SK-N-SH (cell line): ENCODE measurements around the gene CEP131. TPM values are rescaled to one million over a fixed set of nuclear protein-coding genes. Genes with fewer than 3 reads are reported as not detected.

Experiments
- CTCF ChIA-PET: fragments of 300-600, 350-600 bp; formaldehyde crosslinking; extraction: SDS; loops from one replicate; lab custom pipeline; 2021; lab: Yijun Ruan, JAX
- POLR2A ChIA-PET: fragments of 350-600 bp; sonication (Branson Sonifier 250); formaldehyde crosslinking; extraction: SDS; loops from one replicate; lab custom pipeline; 2020; ENCODE audit warnings: antibody characterized with exemption, inconsistent platforms; lab: Yijun Ruan, JAX
- DNase-seq: peaks from one replicate; pipeline ENCODE4 v3.0.0; 2012
- H2AFZ ChIP-seq: fragments of 200-600 bp; sonication (generic); 2 replicates; pipeline ENCODE4 v1.8.1; 2016; ENCODE audit warnings: antibody characterized with exemption, mild to moderate bottlenecking, low read depth
- H3F3A ChIP-seq: fragments of 200-600 bp; sonication (generic); replicated peaks from 2 replicates; pipeline ENCODE3; 2016; ENCODE audit warnings: antibody characterized with exemption, mild to moderate bottlenecking; ENCODE audit not compliant: insufficient read depth
- H3K27ac ChIP-seq, 2 experiments: fragments of 200-500 bp in 1 of 2; fragments of 200-600 bp in 1 of 2; sonication (Bioruptor generic) in 1 of 2; sonication (generic), shearing (Covaris generic) in 1 of 2; 2 replicates each; pipeline versions ENCODE4 v1.5.1 to v1.6.1; 2014 to 2016; ENCODE audit warnings: low read depth in 2 of 2, inconsistent platforms in 1 of 2, low read length in 1 of 2, mild to moderate bottlenecking in 1 of 2, mixed read lengths in 1 of 2
- H3K27me3 ChIP-seq: fragments of 200-600 bp; sonication (generic), shearing (Covaris generic); 2 replicates; pipeline ENCODE4 v1.6.1; 2016; ENCODE audit warnings: mixed run types; ENCODE audit not compliant: insufficient read depth
- H3K36me3 ChIP-seq, 2 experiments: fragments of 200-500 bp in 1 of 2; fragments of 200-600 bp in 1 of 2; sonication (Bioruptor generic) in 1 of 2; sonication (generic) in 1 of 2; replicated peaks in 1 of 2; 2 replicates each; pipeline versions ENCODE3 to v1.5.1; 2014 to 2016; ENCODE audit warnings: low read length in 1 of 2, mild to moderate bottlenecking in 1 of 2; ENCODE audit not compliant: insufficient read depth in 2 of 2, control insufficient read depth in 1 of 2
- H3K4me1 ChIP-seq, 2 experiments: fragments of 200-500 bp in 1 of 2; fragments of 200-600 bp in 1 of 2; sonication (Bioruptor generic) in 1 of 2; sonication (generic), shearing (Covaris generic) in 1 of 2; 2 replicates each; pipeline versions ENCODE4 v1.5.1 to v1.6.1; 2014 to 2016; ENCODE audit warnings: low read depth in 1 of 2, low read length in 1 of 2, mixed run types in 1 of 2; ENCODE audit not compliant: insufficient read depth in 2 of 2, control insufficient read depth in 1 of 2
- H3K4me2 ChIP-seq: fragments of 200-600 bp; sonication (generic), shearing (Covaris generic); 2 replicates; pipeline ENCODE4 v1.6.1; 2017; ENCODE audit warnings: mixed run types
- H3K4me3 ChIP-seq, 2 experiments: fragments of 200-500 bp in 1 of 2; fragments of 200-600 bp in 1 of 2; sonication (Bioruptor generic) in 1 of 2; sonication (generic), shearing (Covaris generic) in 1 of 2; 2 replicates each; pipeline versions ENCODE4 v1.5.1 to v1.8.1; 2014 to 2016; ENCODE audit warnings: low read depth in 2 of 2, inconsistent platforms in 1 of 2, low read length in 1 of 2, mild to moderate bottlenecking in 1 of 2, mixed read lengths in 1 of 2, moderate library complexity in 1 of 2
- H3K79me2 ChIP-seq: fragments of 200-600 bp; sonication (generic); 2 replicates; pipeline ENCODE4 v1.8.1; 2017; ENCODE audit warnings: mild to moderate bottlenecking; ENCODE audit not compliant: insufficient read depth
- H3K9ac ChIP-seq: fragments of 200-600 bp; sonication (generic); 2 replicates; pipeline ENCODE4 v1.6.1; 2017; ENCODE audit warnings: mixed run types
- H3K9me2 ChIP-seq: fragments of 200-600 bp; sonication (generic); 2 replicates; pipeline ENCODE4 v1.6.1; 2017; ENCODE audit warnings: mixed run types
- H3K9me3 ChIP-seq: fragments of 200-600 bp; sonication (generic); 2 replicates; pipeline ENCODE4 v1.6.1; 2017; ENCODE audit warnings: mixed run types, mild to moderate bottlenecking, moderate library complexity
- H4K20me1 ChIP-seq: fragments of 200-600 bp; sonication (generic); 2 replicates; pipeline ENCODE4 v1.6.1; 2017; ENCODE audit warnings: mild to moderate bottlenecking, mixed run types; ENCODE audit not compliant: insufficient read depth
- EZH2phosphoT487 ChIP-seq: fragments of 200-600 bp; sonication (generic); IDR thresholded peaks from 2 replicates; pipeline ENCODE4 v1.6.1; 2017; ENCODE audit warnings: low read depth, mixed run types, mild to moderate bottlenecking, antibody characterized with exemption, moderate library complexity, borderline replicate concordance
- FOXJ3 ChIP-seq: sonication (generic); formaldehyde crosslinking; IDR thresholded peaks from 2 replicates; pipeline ENCODE4 v1.5.1; 2020; ENCODE audit warnings: mild to moderate bottlenecking, missing genetic modification reagents
- FOXM1 ChIP-seq: IDR thresholded peaks from 2 replicates; pipeline ENCODE4 v1.4.0; 2012; ENCODE audit warnings: low read depth, mild to moderate bottlenecking
- GABPA ChIP-seq: IDR thresholded peaks from 2 replicates; pipeline ENCODE4 v1.4.0; 2012; ENCODE audit warnings: low read depth, mild to moderate bottlenecking
- GATA2 ChIP-seq: sonication (generic); formaldehyde crosslinking; IDR thresholded peaks from 2 replicates; pipeline ENCODE4 v1.5.0; 2020; ENCODE audit warnings: mild to moderate bottlenecking, missing genetic modification reagents
- MEF2A ChIP-seq: IDR thresholded peaks from 2 replicates; pipeline ENCODE4 v1.4.0; 2012; ENCODE audit warnings: low read depth, borderline replicate concordance
- NFIC ChIP-seq: IDR thresholded peaks from 2 replicates; pipeline ENCODE4 v1.4.0; 2012; ENCODE audit warnings: borderline replicate concordance
- NRF1 ChIP-seq: IDR thresholded peaks from 2 replicates; pipeline ENCODE4 v1.6.1; 2012; ENCODE audit warnings: low read depth, mild to moderate bottlenecking, low read length
- RFX5 ChIP-seq: IDR thresholded peaks from 2 replicates; pipeline ENCODE4 v1.6.1; 2012; ENCODE audit warnings: mild to moderate bottlenecking, improper control_type of control experiment, low read length
- RXRA ChIP-seq: IDR thresholded peaks from 2 replicates; pipeline ENCODE4 v1.4.0; 2012; ENCODE audit warnings: low read depth, mild to moderate bottlenecking, borderline replicate concordance
- SMC3 ChIP-seq: IDR thresholded peaks from 2 replicates; pipeline ENCODE4 v1.6.1; 2012; ENCODE audit warnings: low read depth, low read length, improper control_type of control experiment
- TEAD4 ChIP-seq: IDR thresholded peaks from 2 replicates; pipeline ENCODE4 v1.4.0; 2012; ENCODE audit warnings: mild to moderate bottlenecking, borderline replicate concordance; ENCODE audit not compliant: insufficient read depth
- YY1 ChIP-seq: IDR thresholded peaks from 2 replicates; pipeline ENCODE4 v1.4.0; 2012; ENCODE audit warnings: low read depth, mild to moderate bottlenecking
- WGBS: methylation state at CpG from one replicate; pipeline ENCODE4 v1.1.6; 2017; ENCODE audit warnings: low lambda C conversion rate; 5-methylcytosine and 5-hydroxymethylcytosine counted together
- polyA plus RNA-seq, 3 experiments: library from polyadenylated mRNA; depleted of rRNA; stranded (reverse); fragments of >200 nt; gene quantifications; 2 replicates each; pipeline ENCODE4 v1.2.3, GENCODE V29; 2012
- TF ChIP-seq, protein P1 (sequence below): fragments of 150-350 bp; IDR thresholded peaks from 2 replicates; pipeline ENCODE4 v1.6.1; 2017; ENCODE audit warnings: antibody characterized with exemption, low read length, low read depth, borderline replicate concordance
- TF ChIP-seq, protein P2 (sequence below): IDR thresholded peaks from 2 replicates; pipeline ENCODE4 v1.4.0; 2012; ENCODE audit warnings: low read depth, borderline replicate concordance
- TF ChIP-seq, protein P3 (sequence below): fragments of 200-600 bp; sonication (generic); IDR thresholded peaks from 2 replicates; pipeline ENCODE4 v1.6.1; 2017; ENCODE audit warnings: antibody characterized with exemption, mild to moderate bottlenecking, moderate library complexity
- TF ChIP-seq, protein P4 (sequence below): IDR thresholded peaks from 2 replicates; pipeline ENCODE4 v1.6.1; 2012; ENCODE audit warnings: mild to moderate bottlenecking, low read depth, low read length, moderate library complexity

Gene CEP131
- polyA plus RNA-seq, 1 of the 3 experiments (the other 2 are of a cell fraction) = 34.8 TPM

DNA sequence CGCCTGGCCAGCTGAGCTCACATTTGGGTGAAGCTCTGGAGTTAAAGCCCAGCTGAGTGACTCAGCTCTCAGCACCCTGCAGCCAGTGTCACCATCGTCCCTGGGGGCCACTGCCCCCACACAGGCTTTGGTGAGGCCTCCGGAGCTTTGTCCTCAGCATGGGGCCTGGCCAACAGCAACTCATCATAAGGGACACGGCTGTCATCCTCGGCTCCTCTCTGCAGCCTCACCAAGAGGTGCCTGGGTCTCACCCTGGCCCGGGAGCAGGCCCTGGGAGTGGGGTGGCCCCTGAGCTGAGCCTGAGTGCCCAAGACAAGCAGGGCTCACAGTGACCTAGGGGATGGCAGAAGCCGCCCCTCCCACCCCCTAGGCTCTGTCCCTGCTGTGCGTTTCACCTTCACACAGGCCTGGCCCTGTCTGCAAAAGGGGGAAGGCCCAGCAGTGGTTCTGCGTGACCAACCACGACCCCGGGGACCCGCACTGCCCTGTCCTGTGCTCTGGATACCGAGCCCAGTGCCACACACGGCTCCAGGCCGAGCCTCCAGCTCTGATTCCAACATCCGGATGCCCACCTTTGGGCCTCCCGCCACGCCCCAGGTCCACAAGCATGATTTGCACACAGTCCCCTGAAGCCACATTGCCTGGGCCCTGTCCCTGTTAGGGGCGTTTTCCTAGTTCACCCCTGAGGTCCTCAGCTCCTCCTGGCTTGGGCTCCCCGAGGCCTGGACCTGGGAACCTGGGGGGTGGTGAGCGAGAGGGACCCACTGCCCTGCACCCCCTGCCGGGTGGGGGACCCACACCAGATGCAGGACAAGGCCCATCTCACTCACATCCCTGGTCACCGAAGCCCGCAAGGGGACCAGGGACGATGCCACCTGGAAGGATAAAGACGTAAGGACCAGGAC, 34.9 kb downstream of the CEP131 start:
- CTCF ChIA-PET = interaction anchor here (0.9 to 6.3 kb wide), 8 partner anchors 8 to 165 kb away, joined by 3 to 46 read pairs (median 3); no protein-coding TSS in a partner anchor
- POLR2A ChIA-PET = no interaction called here
- Histone ChIP-seq H3K4me1 (peaks cover 0 to 2% of the 10 kb centered on the region in 2 experiments; a peak in 1 of 4 replicates), H3K9me2 (no peaks in the 10 kb centered on the region), H3F3A (peaks cover 5% of the 10 kb centered on the region), H2AFZ (no peak overlapping the region), H3K4me3 (no peak overlapping the region), H3K36me3 (peaks cover 0 to 11% of the 10 kb centered on the region in 2 experiments), H3K79me2 (no peaks in the 10 kb centered on the region), H3K9me3 (no peaks in the 10 kb centered on the region), H3K27me3 (no peaks in the 10 kb centered on the region), H3K9ac (no peak overlapping the region), H3K27ac (no peak overlapping the region), H3K4me2 (no peak overlapping the region), H4K20me1 (no peaks in the 10 kb centered on the region)
- no peak for DNase-seq
- WGBS = 85% methylated on average over 26 of the region's 26 CpGs
- no peak for TF ChIP-seq RFX5
- TF ChIP-seq FOXJ3 = no peak
- TF ChIP-seq, protein P1, sequence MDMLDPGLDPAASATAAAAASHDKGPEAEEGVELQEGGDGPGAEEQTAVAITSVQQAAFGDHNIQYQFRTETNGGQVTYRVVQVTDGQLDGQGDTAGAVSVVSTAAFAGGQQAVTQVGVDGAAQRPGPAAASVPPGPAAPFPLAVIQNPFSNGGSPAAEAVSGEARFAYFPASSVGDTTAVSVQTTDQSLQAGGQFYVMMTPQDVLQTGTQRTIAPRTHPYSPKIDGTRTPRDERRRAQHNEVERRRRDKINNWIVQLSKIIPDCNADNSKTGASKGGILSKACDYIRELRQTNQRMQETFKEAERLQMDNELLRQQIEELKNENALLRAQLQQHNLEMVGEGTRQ = no peak
- TF ChIP-seq YY1 = no peak
- no peak for TF ChIP-seq TEAD4
- no peak for TF ChIP-seq EZH2phosphoT487
- no peak for TF ChIP-seq GABPA
- TF ChIP-seq GATA2 = no peak
- TF ChIP-seq NRF1 = no peak
- TF ChIP-seq, protein P2, sequence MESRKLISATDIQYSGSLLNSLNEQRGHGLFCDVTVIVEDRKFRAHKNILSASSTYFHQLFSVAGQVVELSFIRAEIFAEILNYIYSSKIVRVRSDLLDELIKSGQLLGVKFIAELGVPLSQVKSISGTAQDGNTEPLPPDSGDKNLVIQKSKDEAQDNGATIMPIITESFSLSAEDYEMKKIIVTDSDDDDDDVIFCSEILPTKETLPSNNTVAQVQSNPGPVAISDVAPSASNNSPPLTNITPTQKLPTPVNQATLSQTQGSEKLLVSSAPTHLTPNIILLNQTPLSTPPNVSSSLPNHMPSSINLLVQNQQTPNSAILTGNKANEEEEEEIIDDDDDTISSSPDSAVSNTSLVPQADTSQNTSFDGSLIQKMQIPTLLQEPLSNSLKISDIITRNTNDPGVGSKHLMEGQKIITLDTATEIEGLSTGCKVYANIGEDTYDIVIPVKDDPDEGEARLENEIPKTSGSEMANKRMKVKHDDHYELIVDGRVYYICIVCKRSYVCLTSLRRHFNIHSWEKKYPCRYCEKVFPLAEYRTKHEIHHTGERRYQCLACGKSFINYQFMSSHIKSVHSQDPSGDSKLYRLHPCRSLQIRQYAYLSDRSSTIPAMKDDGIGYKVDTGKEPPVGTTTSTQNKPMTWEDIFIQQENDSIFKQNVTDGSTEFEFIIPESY = no peak

DNA sequence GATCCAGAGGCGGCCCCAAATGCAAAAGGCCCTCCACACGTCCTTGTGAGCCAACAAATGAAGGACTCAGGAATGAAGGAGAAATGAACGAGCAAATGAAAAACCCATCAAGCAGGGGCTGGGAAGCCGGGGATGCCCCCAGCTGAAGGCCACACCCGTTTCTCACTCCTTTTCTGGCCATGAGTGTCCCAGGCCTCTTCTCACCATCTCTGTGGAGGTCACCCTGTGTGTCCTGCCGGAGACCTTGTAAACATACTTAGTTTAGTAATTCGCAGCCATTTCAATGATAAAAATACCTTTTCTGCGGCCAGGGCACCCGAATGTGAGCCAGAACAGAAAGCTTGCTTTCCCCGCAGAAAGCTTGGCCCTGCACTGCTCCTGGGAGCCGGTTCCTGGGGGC, 35.6 kb downstream of the CEP131 start:
- Histone ChIP-seq H3K27ac (no peak overlapping the region), H3K9me3 (no peaks in the 10 kb centered on the region), H3F3A (peaks cover 5% of the 10 kb centered on the region), H4K20me1 (no peaks in the 10 kb centered on the region), H3K9ac (no peak overlapping the region), H3K36me3 (peaks cover 0 to 11% of the 10 kb centered on the region in 2 experiments), H3K9me2 (no peaks in the 10 kb centered on the region), H3K79me2 (no peaks in the 10 kb centered on the region), H3K27me3 (no peaks in the 10 kb centered on the region), H3K4me1 (peaks cover 0 to 2% of the 10 kb centered on the region in 2 experiments; a peak in 1 of 4 replicates), H3K4me3 (no peak overlapping the region)
- no peak for DNase-seq
- POLR2A ChIA-PET = no interaction called here
- TF ChIP-seq, protein P3, sequence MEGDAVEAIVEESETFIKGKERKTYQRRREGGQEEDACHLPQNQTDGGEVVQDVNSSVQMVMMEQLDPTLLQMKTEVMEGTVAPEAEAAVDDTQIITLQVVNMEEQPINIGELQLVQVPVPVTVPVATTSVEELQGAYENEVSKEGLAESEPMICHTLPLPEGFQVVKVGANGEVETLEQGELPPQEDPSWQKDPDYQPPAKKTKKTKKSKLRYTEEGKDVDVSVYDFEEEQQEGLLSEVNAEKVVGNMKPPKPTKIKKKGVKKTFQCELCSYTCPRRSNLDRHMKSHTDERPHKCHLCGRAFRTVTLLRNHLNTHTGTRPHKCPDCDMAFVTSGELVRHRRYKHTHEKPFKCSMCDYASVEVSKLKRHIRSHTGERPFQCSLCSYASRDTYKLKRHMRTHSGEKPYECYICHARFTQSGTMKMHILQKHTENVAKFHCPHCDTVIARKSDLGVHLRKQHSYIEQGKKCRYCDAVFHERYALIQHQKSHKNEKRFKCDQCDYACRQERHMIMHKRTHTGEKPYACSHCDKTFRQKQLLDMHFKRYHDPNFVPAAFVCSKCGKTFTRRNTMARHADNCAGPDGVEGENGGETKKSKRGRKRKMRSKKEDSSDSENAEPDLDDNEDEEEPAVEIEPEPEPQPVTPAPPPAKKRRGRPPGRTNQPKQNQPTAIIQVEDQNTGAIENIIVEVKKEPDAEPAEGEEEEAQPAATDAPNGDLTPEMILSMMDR = no peak
- TF ChIP-seq FOXM1 (no peak), GABPA (no peak), MEF2A (no peak), NFIC (no peak), SMC3 (no peak), RXRA (no peak)
- TF ChIP-seq, protein P4, sequence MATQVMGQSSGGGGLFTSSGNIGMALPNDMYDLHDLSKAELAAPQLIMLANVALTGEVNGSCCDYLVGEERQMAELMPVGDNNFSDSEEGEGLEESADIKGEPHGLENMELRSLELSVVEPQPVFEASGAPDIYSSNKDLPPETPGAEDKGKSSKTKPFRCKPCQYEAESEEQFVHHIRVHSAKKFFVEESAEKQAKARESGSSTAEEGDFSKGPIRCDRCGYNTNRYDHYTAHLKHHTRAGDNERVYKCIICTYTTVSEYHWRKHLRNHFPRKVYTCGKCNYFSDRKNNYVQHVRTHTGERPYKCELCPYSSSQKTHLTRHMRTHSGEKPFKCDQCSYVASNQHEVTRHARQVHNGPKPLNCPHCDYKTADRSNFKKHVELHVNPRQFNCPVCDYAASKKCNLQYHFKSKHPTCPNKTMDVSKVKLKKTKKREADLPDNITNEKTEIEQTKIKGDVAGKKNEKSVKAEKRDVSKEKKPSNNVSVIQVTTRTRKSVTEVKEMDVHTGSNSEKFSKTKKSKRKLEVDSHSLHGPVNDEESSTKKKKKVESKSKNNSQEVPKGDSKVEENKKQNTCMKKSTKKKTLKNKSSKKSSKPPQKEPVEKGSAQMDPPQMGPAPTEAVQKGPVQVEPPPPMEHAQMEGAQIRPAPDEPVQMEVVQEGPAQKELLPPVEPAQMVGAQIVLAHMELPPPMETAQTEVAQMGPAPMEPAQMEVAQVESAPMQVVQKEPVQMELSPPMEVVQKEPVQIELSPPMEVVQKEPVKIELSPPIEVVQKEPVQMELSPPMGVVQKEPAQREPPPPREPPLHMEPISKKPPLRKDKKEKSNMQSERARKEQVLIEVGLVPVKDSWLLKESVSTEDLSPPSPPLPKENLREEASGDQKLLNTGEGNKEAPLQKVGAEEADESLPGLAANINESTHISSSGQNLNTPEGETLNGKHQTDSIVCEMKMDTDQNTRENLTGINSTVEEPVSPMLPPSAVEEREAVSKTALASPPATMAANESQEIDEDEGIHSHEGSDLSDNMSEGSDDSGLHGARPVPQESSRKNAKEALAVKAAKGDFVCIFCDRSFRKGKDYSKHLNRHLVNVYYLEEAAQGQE = no peak
- TF ChIP-seq, all 33 proteins: peak for 0
- CTCF ChIA-PET = interaction anchor here (0.9 to 6.3 kb wide), 8 partner anchors 9 to 164 kb away, joined by 3 to 46 read pairs (median 3); no protein-coding TSS in a partner anchor
- H3K4me2 ChIP-seq = no peak overlapping the region
- no peak overlapping the region for H2AFZ ChIP-seq
- WGBS = 93% methylated on average over 11 of the region's 11 CpGs
